Activated B cell treated with CpG ODN at 0.5 μM for 24 hours (primary cell): ENCODE results near the gene HDAC5. TPM values are rescaled to one million over a fixed set of nuclear protein-coding genes. Genes with fewer than 3 reads are reported as not detected.
"Not testable (repeated sequence)": the region's sequence is repeated elsewhere in the genome, so short reads cannot be mapped to it uniquely, and the experiment has no call there.

Source experiments
- ATAC-seq: fragments of 200-7000 bp; cut with Tn5 transposase; one replicate; pipeline ENCODE4 v1.10.0; 2021; ENCODE audit warnings: low read depth, mild to moderate bottlenecking, moderate library complexity
- CTCF ChIA-PET: fragments of 350-600 bp; sonication (Branson Sonifier 250); formaldehyde crosslinking; loops from one replicate; lab custom pipeline; 2021; ENCODE audit warnings: antibody characterized with exemption; lab: Charles Lee
- POLR2A ChIA-PET: fragments of 350-600 bp; sonication (Branson Sonifier 250); formaldehyde crosslinking; loops from one replicate; lab custom pipeline; 2021; ENCODE audit warnings: antibody characterized with exemption; lab: Charles Lee
- DNase-seq: peaks from one replicate; pipeline ENCODE4 v3.0.0; 2022
- H3K27ac Mint-ChIP-seq: one replicate; pipeline ENCODE4 v1.8.0; 2020; ENCODE audit warnings: mixed read lengths
- H3K27me3 Mint-ChIP-seq: one replicate; pipeline ENCODE4 v1.8.0; 2021; ENCODE audit warnings: mixed read lengths
- H3K36me3 Mint-ChIP-seq: one replicate; pipeline ENCODE4 v1.8.0; 2021; ENCODE audit warnings: low read depth, mixed read lengths
- H3K4me1 Mint-ChIP-seq: one replicate; pipeline ENCODE4 v1.8.0; 2021; ENCODE audit warnings: mixed read lengths
- H3K4me3 Mint-ChIP-seq: one replicate; pipeline ENCODE4 v1.8.0; 2020; ENCODE audit warnings: mild to moderate bottlenecking, mixed read lengths
- H3K9me3 Mint-ChIP-seq: one replicate; pipeline ENCODE4 v1.8.0; 2020; ENCODE audit warnings: mixed read lengths
- intact Hi-C: fragments of 100-400 bp; cut with micrococcal nuclease; formaldehyde crosslinking; loops from one replicate; pipeline ENCODE4 v1.15.1; 2024
- total RNA-seq: library from RNA; stranded (reverse); gene quantifications from 2 replicates; pipeline ENCODE4 v1.2.3, GENCODE V29; 2022
- TF ChIP-seq, protein P1 (sequence below): fragments of 200-600 bp; IDR thresholded peaks from one replicate; pipeline ENCODE4 v1.8.0; 2022; ENCODE audit warnings: antibody characterized with exemption, mild to moderate bottlenecking

The HDAC5 gene
- total RNA-seq, 1 donor from 2014 or later: 35.1 TPM

DNA sequence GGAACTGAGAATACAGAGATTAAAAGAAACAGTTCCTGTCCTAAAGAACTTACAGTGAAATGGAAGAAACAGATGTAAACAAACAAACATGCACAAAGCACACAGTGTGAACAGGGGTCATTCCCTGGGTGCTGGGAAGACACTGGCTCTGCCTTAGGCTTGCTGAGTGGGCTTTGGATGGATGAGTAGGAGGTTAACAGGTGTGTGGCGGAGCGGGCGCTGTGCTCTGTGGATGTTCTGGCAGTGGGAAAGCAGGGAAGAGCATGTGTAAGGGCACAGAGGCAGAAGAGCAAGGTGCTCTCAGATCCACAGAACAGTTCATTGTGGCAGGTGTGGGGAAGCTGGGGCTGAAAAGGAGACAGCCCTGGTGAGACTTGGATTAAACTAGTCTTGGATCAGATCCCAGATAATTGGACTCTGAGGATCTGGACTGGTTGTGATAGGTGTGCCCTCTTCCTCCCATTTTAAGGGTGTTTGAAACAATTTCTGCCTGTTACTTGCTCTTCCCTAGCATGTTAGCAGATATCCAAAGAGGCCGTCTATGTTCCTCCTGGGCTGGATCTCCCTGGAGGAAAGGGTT lies 26.4 kb upstream of the HDAC5 start:
- TF ChIP-seq, protein P1, sequence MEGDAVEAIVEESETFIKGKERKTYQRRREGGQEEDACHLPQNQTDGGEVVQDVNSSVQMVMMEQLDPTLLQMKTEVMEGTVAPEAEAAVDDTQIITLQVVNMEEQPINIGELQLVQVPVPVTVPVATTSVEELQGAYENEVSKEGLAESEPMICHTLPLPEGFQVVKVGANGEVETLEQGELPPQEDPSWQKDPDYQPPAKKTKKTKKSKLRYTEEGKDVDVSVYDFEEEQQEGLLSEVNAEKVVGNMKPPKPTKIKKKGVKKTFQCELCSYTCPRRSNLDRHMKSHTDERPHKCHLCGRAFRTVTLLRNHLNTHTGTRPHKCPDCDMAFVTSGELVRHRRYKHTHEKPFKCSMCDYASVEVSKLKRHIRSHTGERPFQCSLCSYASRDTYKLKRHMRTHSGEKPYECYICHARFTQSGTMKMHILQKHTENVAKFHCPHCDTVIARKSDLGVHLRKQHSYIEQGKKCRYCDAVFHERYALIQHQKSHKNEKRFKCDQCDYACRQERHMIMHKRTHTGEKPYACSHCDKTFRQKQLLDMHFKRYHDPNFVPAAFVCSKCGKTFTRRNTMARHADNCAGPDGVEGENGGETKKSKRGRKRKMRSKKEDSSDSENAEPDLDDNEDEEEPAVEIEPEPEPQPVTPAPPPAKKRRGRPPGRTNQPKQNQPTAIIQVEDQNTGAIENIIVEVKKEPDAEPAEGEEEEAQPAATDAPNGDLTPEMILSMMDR: no peak
- ChIA-PET CTCF (no interaction called here), POLR2A (interaction anchor here (0.6 kb wide), 1 partner anchor 43 kb away, joined by 5 read pairs; no protein-coding TSS in a partner anchor)
- ATAC-seq (no peak), DNase-seq (no peak)
- intact Hi-C loops: no loop called here
- Mint-ChIP-seq H3K9me3 (no peaks in the 10 kb centered on the region), H3K27me3 (no peaks in the 10 kb centered on the region), H3K4me1 (no peaks in the 10 kb centered on the region), H3K4me3 (no peak overlapping the region), H3K27ac (no peak overlapping the region), H3K36me3 (no peaks in the 10 kb centered on the region)

DNA sequence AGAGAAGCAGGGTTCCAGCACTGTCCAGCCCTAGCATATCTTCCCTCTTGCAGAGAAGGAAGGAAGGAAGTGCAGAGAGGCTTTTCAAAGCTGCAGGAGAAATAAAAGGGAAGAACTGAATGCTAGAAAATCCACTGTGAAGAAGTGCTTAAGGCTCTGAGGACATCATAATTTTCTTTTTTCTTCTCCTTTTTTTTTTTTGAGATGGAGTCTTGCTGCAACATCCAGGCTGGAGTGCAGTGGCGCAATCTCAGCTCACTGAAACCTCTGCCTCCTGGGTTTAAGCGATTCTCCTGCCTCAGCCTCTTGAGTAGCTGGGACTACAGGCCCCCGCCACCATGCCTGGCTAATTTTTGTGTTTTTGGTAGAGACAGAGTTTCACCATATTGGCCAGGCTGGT lies 25.6 kb upstream of the HDAC5 start:
- H3K36me3 Mint-ChIP-seq, H3K4me3 Mint-ChIP-seq, H3K27me3 Mint-ChIP-seq, intact Hi-C loops, CTCF ChIA-PET, H3K9me3 Mint-ChIP-seq, DNase-seq, ATAC-seq, H3K27ac Mint-ChIP-seq, H3K4me1 Mint-ChIP-seq: not testable (repeated sequence)
- POLR2A ChIA-PET: interaction anchor here (0.5 kb wide), 1 partner anchor 29 kb away, joined by 5 read pairs; no protein-coding TSS in a partner anchor

DNA sequence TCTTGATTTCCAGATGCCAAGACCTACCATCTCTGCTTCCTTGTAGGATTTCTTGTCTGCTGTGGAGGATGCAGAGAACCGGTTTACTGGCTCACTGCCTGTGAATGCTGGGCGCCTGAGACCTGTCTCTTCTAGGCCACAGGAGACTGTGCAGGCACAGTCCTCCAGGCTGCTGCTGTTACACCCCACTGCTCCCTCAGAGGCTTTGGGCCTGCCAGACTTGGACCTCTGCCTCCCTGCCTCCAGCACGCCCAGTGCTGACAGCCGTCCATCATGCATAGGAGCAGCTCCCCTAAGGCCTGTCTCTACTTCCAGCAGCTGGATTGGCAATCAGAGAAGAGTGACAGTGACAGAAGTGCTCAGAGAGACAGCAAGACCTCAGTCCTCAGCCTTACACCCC lies 24.4 kb upstream of the HDAC5 start:
- H3K4me1 Mint-ChIP-seq: no peaks in the 10 kb centered on the region
- CTCF ChIA-PET: interaction anchor here (1.5 kb wide), 1 partner anchor 21 kb away, joined by 3 read pairs; no protein-coding TSS in a partner anchor
- POLR2A ChIA-PET: no interaction called here

DNA sequence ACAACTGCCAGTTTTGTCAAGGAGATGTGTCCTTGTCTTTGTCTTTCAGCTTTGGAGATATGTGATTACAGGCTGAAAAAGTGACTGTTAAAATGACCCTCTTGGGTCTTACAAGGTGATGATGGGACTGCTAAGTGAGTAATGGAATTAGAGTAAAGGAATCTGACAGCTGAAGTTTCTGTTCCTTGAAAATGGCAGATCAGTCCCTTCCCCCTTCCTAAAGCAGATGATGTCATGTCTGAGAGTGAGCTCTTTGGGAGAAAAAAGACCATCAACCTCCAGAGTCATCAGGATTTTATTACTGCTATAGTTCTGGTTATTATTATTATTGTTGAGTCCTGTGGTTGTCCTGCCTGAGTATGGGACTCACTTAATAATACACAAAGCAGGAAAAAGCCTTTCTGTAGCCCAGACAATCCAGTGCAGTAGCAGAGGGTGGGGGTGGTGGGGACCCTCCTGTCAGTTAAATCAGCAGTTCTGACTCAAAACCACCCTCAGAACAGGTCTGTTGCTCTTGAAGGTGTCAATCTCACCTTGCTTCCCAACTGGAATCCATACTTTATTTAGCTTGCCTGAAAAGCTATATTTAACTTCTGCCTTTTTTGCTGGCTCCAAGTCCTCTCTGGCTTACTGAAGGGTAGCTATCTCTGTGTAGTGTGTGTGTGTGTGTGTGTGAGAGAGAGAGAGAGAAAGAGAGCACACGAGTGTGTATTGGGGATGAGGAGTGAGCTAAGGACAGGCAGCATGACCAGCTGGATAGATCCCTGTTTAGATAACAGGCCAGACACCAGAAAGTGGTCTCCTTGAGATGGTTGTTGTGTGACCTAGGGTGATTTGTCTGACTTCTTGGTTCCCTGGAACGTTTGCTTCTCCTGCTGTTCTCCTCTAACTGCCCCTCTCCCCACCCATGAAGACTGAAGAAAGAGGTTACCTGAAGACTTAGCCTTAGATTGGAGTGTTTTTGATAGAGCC lies 23.2 kb upstream of the HDAC5 start:
- ChIA-PET POLR2A (interaction anchor here (0.6 kb wide), 1 partner anchor 758 kb away, joined by 6 read pairs; no protein-coding TSS in a partner anchor), CTCF (interaction anchor here (1.5 kb wide), 1 partner anchor 22 kb away, joined by 3 read pairs; no protein-coding TSS in a partner anchor)
- Mint-ChIP-seq H3K4me3 (no peak overlapping the region), H3K27ac (no peak overlapping the region), H3K36me3 (no peaks in the 10 kb centered on the region), H3K27me3 (no peaks in the 10 kb centered on the region), H3K9me3 (no peaks in the 10 kb centered on the region), H3K4me1 (peaks cover 7% of the 10 kb centered on the region)
- DNase-seq (no peak), ATAC-seq (no peak)
- intact Hi-C loops: no loop called here
- TF ChIP-seq, protein P1: no peak

More for the DNA sequence above, 24.4 kb upstream of the HDAC5 start:
- H3K27me3 Mint-ChIP-seq: no peaks in the 10 kb centered on the region
- TF ChIP-seq, protein P1: no peak
- H3K36me3 Mint-ChIP-seq: no peaks in the 10 kb centered on the region
- no peak for DNase-seq
- no peak overlapping the region for H3K27ac Mint-ChIP-seq
- H3K4me3 Mint-ChIP-seq: no peak overlapping the region
- no peak for ATAC-seq
- intact Hi-C loops: no loop called here
- H3K9me3 Mint-ChIP-seq: no peaks in the 10 kb centered on the region

DNA sequence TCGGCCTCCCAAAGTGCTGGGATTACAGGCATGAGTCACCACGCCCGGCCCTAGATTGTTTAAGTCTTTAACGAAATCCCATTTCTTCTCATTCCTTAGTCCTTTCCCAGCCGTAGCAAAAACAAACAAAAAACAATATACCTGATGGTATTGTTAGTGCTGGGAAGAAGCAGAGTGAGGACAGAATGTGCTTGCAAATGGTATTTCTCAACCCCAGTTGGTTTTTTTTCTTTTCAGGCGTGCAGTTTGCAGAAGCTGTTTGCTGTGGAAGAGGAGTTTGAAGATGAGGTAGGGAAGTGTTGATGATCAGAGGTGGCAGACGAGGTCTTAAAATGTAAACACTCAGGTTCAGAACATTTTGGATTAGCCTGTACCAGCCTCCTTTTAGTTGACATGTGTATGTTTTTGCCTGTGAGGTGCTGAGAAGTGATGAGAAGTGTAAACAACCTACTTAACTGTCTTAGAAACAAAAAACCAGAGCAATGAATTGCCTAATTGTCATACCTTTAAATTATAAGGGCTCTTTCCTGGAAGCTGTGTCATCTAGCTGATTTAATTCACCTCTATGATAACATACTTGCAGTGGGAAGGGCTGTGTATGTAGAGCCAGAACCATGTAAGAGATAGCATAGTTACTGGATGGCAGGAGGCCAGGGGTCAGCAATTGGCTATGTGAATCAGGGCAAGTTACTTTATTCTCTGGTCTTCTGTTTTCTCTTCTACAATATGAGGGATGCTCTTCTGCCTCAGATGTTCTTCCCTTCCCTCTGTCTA lies 21.7 kb upstream of the HDAC5 start:
- TF ChIP-seq, protein P1: no peak
- ATAC-seq (no peak), DNase-seq (no peak)
- H3K4me3 Mint-ChIP-seq: no peak overlapping the region
- H3K4me1 Mint-ChIP-seq: peaks cover 10% of the 10 kb centered on the region
- no peak overlapping the region for H3K27ac Mint-ChIP-seq
- POLR2A ChIA-PET: interaction anchor here (0.5 kb wide), 1 partner anchor 1318 kb away, joined by 3 read pairs; no protein-coding TSS in a partner anchor
- CTCF ChIA-PET: interaction anchor here (0.7 kb wide), 1 partner anchor 22 kb away, joined by 3 read pairs; the partner anchor contains the start of gene HDAC5
- no peaks in the 10 kb centered on the region for H3K36me3 Mint-ChIP-seq
- intact Hi-C loops: no loop called here
- no peaks in the 10 kb centered on the region for H3K9me3 Mint-ChIP-seq
- H3K27me3 Mint-ChIP-seq: no peaks in the 10 kb centered on the region

DNA sequence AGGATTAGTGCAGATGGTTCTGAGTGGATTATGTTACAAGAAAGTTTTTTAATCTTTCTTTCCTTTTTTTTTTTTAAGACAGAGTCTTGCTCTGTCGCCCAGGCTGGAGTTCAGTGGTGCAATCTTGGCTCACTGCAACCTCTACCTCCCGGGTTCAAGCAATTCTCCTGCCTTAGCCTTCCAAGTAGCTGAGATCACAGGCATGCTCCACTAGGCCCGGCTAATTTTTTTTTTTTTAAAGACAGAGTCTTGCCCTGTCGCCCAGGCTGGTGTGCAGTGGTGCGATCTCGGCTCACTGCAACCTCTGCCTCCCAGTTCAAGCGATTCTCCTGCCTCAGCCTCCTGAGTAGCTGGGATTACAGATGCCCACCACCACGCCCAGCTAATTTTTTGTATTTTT lies 20.5 kb upstream of the HDAC5 start:
- H3K36me3 Mint-ChIP-seq, ATAC-seq, DNase-seq, H3K27me3 Mint-ChIP-seq, H3K9me3 Mint-ChIP-seq, H3K4me3 Mint-ChIP-seq, H3K27ac Mint-ChIP-seq, intact Hi-C loops, CTCF ChIA-PET: not testable (repeated sequence)
- POLR2A ChIA-PET: interaction anchor here (0.6 kb wide), 2 partner anchors 24 to 204 kb away, joined by 3 to 6 read pairs; no protein-coding TSS in a partner anchor
- H3K4me1 Mint-ChIP-seq: peaks cover 10% of the 10 kb centered on the region
